ENCODE measurements around the gene CCR6. TPM values are rescaled to one million over a fixed set of nuclear protein-coding genes. Genes with fewer than 3 reads are reported as not detected.

Gene CCR6
- total RNA-seq, 1 donor from 2014 or later: not detected

GRCh38 chr6:167113935-167114910 lies 8.7 kb upstream of the CCR6 start:
- peaks cover 3% of the 10 kb centered on the region for H3K27me3 Mint-ChIP-seq (ENCODE audit: unreplicated experiment)
- H3K9me3 Mint-ChIP-seq (ENCODE audit: unreplicated experiment): no peaks in the 10 kb centered on the region
- no peak overlapping the region for H3K4me3 Mint-ChIP-seq (ENCODE audit: unreplicated experiment)
- no peak for DNase-seq (ENCODE audit: low spot score)
- no peaks in the 10 kb centered on the region for H3K4me1 Mint-ChIP-seq (ENCODE audit: unreplicated experiment)
- no peaks in the 10 kb centered on the region for H3K36me3 Mint-ChIP-seq (ENCODE audit: low read depth, unreplicated experiment)
- no peak for TF ChIP-seq CTCF (IDR thresholded peaks at IDR 0.05; ENCODE audit: unreplicated experiment)
- H3K27ac Mint-ChIP-seq (ENCODE audit: unreplicated experiment): no peak overlapping the region

GRCh38 chr6:167115054-167115453 lies 7.8 kb upstream of the CCR6 start:
- TF ChIP-seq CTCF (IDR thresholded peaks at IDR 0.05; ENCODE audit: unreplicated experiment): no peak
- Mint-ChIP-seq H3K27me3 (ENCODE audit: unreplicated experiment) (peaks cover 3% of the 10 kb centered on the region), H3K4me3 (ENCODE audit: unreplicated experiment) (no peak overlapping the region), H3K4me1 (ENCODE audit: unreplicated experiment) (no peaks in the 10 kb centered on the region), H3K9me3 (ENCODE audit: unreplicated experiment) (no peaks in the 10 kb centered on the region), H3K36me3 (ENCODE audit: low read depth, unreplicated experiment) (no peaks in the 10 kb centered on the region), H3K27ac (ENCODE audit: unreplicated experiment) (no peak overlapping the region)
- peak; percentile 9 for DNase-seq (ENCODE audit: low spot score)

GRCh38 chr6:167116109-167116837 lies 6.6 kb upstream of the CCR6 start:
- H3K36me3 Mint-ChIP-seq (ENCODE audit: low read depth, unreplicated experiment): no peaks in the 10 kb centered on the region
- peaks cover 3% of the 10 kb centered on the region for H3K4me1 Mint-ChIP-seq (ENCODE audit: unreplicated experiment)
- no peaks in the 10 kb centered on the region for H3K9me3 Mint-ChIP-seq (ENCODE audit: unreplicated experiment)
- no peak overlapping the region for H3K4me3 Mint-ChIP-seq (ENCODE audit: unreplicated experiment)
- H3K27me3 Mint-ChIP-seq (ENCODE audit: unreplicated experiment): peaks cover 3% of the 10 kb centered on the region
- DNase-seq (ENCODE audit: low spot score): no peak
- TF ChIP-seq CTCF (IDR thresholded peaks at IDR 0.05; ENCODE audit: unreplicated experiment): no peak
- no peak overlapping the region for H3K27ac Mint-ChIP-seq (ENCODE audit: unreplicated experiment)

- no peak overlapping the region for H3K4me3 Mint-ChIP-seq (ENCODE audit: unreplicated experiment)
- TF ChIP-seq CTCF (IDR thresholded peaks at IDR 0.05; ENCODE audit: unreplicated experiment): no peak
- peaks cover 3% of the 10 kb centered on the region for H3K27me3 Mint-ChIP-seq (ENCODE audit: unreplicated experiment)
- peaks cover 8% of the 10 kb centered on the region for H3K4me1 Mint-ChIP-seq (ENCODE audit: unreplicated experiment)
- no peak overlapping the region for H3K27ac Mint-ChIP-seq (ENCODE audit: unreplicated experiment)
- no peaks in the 10 kb centered on the region for H3K9me3 Mint-ChIP-seq (ENCODE audit: unreplicated experiment)
- no peaks in the 10 kb centered on the region for H3K36me3 Mint-ChIP-seq (ENCODE audit: low read depth, unreplicated experiment)
- no peak for DNase-seq (ENCODE audit: low spot score)
These were observed 6.1 kb upstream of the CCR6 start for GRCh38 chr6:167116838-167117228.

All from endothelial cell (in vitro differentiated cells).